Stimulated activated CD8-positive, alpha-beta memory T cell treated with anti-CD3 and anti-CD28 coated beads, Interleukin-15, amount 100 ng/mL, for 4 hours (primary cell): ENCODE measurements around the gene KIAA1671.

Source experiments
- DNase-seq, 2 donors: peaks; one replicate each; pipeline ENCODE4 v3.0.0-alpha.2; 2020; ENCODE audit warnings: low read depth in 2 of 2

Gene KIAA1671

GRCh38 chr22:25045159-25045558, 92.6 kb downstream of the KIAA1671 start:
- DNase-seq, result no peak

GRCh38 chr22:25048071-25048470, 95.6 kb downstream of the KIAA1671 start:
- DNase-seq, result no peak

- DNase-seq, result peak in 1 of 2 donors; percentile 33
These were observed 96.4 kb downstream of the KIAA1671 start for GRCh38 chr22:25048659-25049647.

GRCh38 chr22:25049770-25050169, 97.3 kb downstream of the KIAA1671 start:
- no peak for DNase-seq

GRCh38 chr22:25050566-25050965, 98.0 kb downstream of the KIAA1671 start:
- no peak for DNase-seq

GRCh38 chr22:25051073-25051472, 98.6 kb downstream of the KIAA1671 start:
- no peak for DNase-seq

GRCh38 chr22:25051983-25052710, 99.6 kb downstream of the KIAA1671 start:
- DNase-seq, result no peak

GRCh38 chr22:25053153-25053805, 100.8 kb downstream of the KIAA1671 start:
- no peak for DNase-seq

- peak in 1 of 2 donors; percentile 24 for DNase-seq
These were observed 102.5 kb downstream of the KIAA1671 start for GRCh38 chr22:25054943-25055511.

GRCh38 chr22:25057013-25057881, 104.7 kb downstream of the KIAA1671 start:
- peak in 1 of 2 donors; percentile 52 for DNase-seq

GRCh38 chr22:25059438-25059837, 106.9 kb downstream of the KIAA1671 start:
- DNase-seq, result no peak

GRCh38 chr22:25060522-25061071, 108.1 kb downstream of the KIAA1671 start:
- no peak for DNase-seq

- DNase-seq, result no peak
These were observed 108.6 kb downstream of the KIAA1671 start for GRCh38 chr22:25061134-25061533.

- no peak for DNase-seq
These were observed 109.3 kb downstream of the KIAA1671 start for GRCh38 chr22:25061605-25062376.

GRCh38 chr22:25062386-25063085, 110.0 kb downstream of the KIAA1671 start:
- DNase-seq, result peak; percentile 42 to 54

- DNase-seq, result no peak
These were observed 112.5 kb downstream of the KIAA1671 start for GRCh38 chr22:25064894-25065560.

GRCh38 chr22:25066861-25067435, 114.4 kb downstream of the KIAA1671 start:
- no peak for DNase-seq

GRCh38 chr22:25067851-25068421, 115.4 kb downstream of the KIAA1671 start:
- peak; percentile 54 to 62 for DNase-seq
